ENCODE data around the gene MAP2K6.

Gene MAP2K6

GRCh38 chr17:69578385-69578936 lies 164.0 kb downstream of the MAP2K6 start:
- DNase-seq (ENCODE audit: low read depth, low spot score), result no peak

GRCh38 chr17:69579961-69580677 lies 165.6 kb downstream of the MAP2K6 start:
- DNase-seq (ENCODE audit: low read depth, low spot score), result no peak

- no peak for DNase-seq (ENCODE audit: low read depth, low spot score)
These were observed 166.8 kb downstream of the MAP2K6 start for GRCh38 chr17:69581061-69581961.

GRCh38 chr17:69588316-69588715 lies 173.8 kb downstream of the MAP2K6 start:
- DNase-seq (ENCODE audit: low read depth, low spot score), result no peak

GRCh38 chr17:69588827-69589239 lies 174.3 kb downstream of the MAP2K6 start:
- DNase-seq (ENCODE audit: low read depth, low spot score), result no peak

GRCh38 chr17:69590671-69591070 lies 176.2 kb downstream of the MAP2K6 start:
- DNase-seq (ENCODE audit: low read depth, low spot score), result no peak

GRCh38 chr17:69592692-69593350 lies 178.3 kb downstream of the MAP2K6 start:
- DNase-seq (ENCODE audit: low read depth, low spot score), result no peak

- DNase-seq (ENCODE audit: low read depth, low spot score), result no peak
These were observed 178.8 kb downstream of the MAP2K6 start for GRCh38 chr17:69593351-69593715.

- DNase-seq (ENCODE audit: low read depth, low spot score), result no peak
These were observed 179.2 kb downstream of the MAP2K6 start for GRCh38 chr17:69593716-69594115.

GRCh38 chr17:69594641-69595040 lies 180.1 kb downstream of the MAP2K6 start:
- no peak for DNase-seq (ENCODE audit: low read depth, low spot score)

GRCh38 chr17:69596141-69596540 lies 181.6 kb downstream of the MAP2K6 start:
- DNase-seq (ENCODE audit: low read depth, low spot score), result no peak

GRCh38 chr17:69597898-69598692 lies 183.6 kb downstream of the MAP2K6 start:
- DNase-seq (ENCODE audit: low read depth, low spot score), result no peak

- no peak for DNase-seq (ENCODE audit: low read depth, low spot score)
These were observed 188.5 kb downstream of the MAP2K6 start for GRCh38 chr17:69602972-69603371.
